Endothelial cell of umbilical vein (primary cell): ENCODE results near the gene MGLL. TPM values are rescaled to one million over a fixed set of nuclear protein-coding genes. Genes with fewer than 3 reads are reported as not detected.

Experiments
- BruUV-seq: library from RNA; stranded (reverse); fragments of 400-500 nt; replicated peaks from 2 replicates; lab custom pipeline; 2021; lab: Mats Ljungman, UMichigan
- CTCF ChIA-PET: fragments of 300-600, 350-600 bp; sonication (Branson Sonifier 250); formaldehyde crosslinking; loops from one replicate; lab custom pipeline; 2021; ENCODE audit warnings: antibody characterized with exemption, inconsistent platforms; lab: Charles Lee
- POLR2A ChIA-PET: fragments of 300-600, 350-600 bp; sonication (Branson Sonifier 250); formaldehyde crosslinking; loops from one replicate; lab custom pipeline; 2021; ENCODE audit warnings: antibody characterized with exemption, inconsistent platforms; lab: Charles Lee
- DNase-seq: peaks from one replicate; pipeline ENCODE4 v3.0.0-alpha.2; 2011; ENCODE audit warnings: low read depth, low spot score
- FAIRE-seq: peaks from 2 replicates; lab custom pipeline; 2011; peaks lifted over from hg19 to GRCh38; lab: Jason Lieb, UNC
- H2AFZ ChIP-seq: 2 replicates; pipeline ENCODE4 v1.6.0; 2012; ENCODE audit warnings: low read depth, low read length, control low read depth, inconsistent platforms
- H3K27ac ChIP-seq: 2 replicates; pipeline ENCODE4 v1.5.1; 2011; ENCODE audit warnings: low read depth, mild to moderate bottlenecking, control low read depth, low read length, moderate library complexity; ENCODE audit not compliant: insufficient read depth
- H3K27me3 ChIP-seq, 2 experiments: 2 replicates each; pipeline versions ENCODE4 v1.6.0 to v1.6.1; 2011; ENCODE audit warnings: low read length in 2 of 2, mixed read lengths in 1 of 2; ENCODE audit not compliant: control insufficient read depth in 2 of 2, insufficient read depth in 2 of 2
- H3K36me3 ChIP-seq, 2 experiments: 2 replicates in 1 of 2; 3 replicates in 1 of 2; pipeline ENCODE4 v1.5.1; 2011; ENCODE audit warnings: low read length in 2 of 2, mild to moderate bottlenecking in 1 of 2, moderate library complexity in 1 of 2; ENCODE audit not compliant: control insufficient read depth in 2 of 2, insufficient read depth in 2 of 2; ENCODE audit errors: extremely low read depth in 1 of 2
- H3K4me1 ChIP-seq: 3 replicates; pipeline ENCODE4 v1.5.1; 2011; ENCODE audit warnings: mild to moderate bottlenecking, low read length; ENCODE audit not compliant: control insufficient read depth, insufficient read depth; ENCODE audit errors: extremely low read depth
- H3K4me2 ChIP-seq: 2 replicates; pipeline ENCODE4 v1.6.1; 2011; ENCODE audit warnings: low read length, control low read depth, mixed read lengths; ENCODE audit not compliant: insufficient read depth
- H3K4me3 ChIP-seq, 3 experiments: fragments of 200-600 bp in 1 of 3; sonication (generic), shearing (Covaris generic) in 1 of 3; replicated peaks in 1 of 3; 2 replicates each; pipeline ENCODE4 v1.5.1; 2011 to 2016; ENCODE audit warnings: control low read depth in 3 of 3, low read length in 3 of 3, mild to moderate bottlenecking in 2 of 3, inconsistent platforms in 1 of 3, low read depth in 1 of 3, moderate library complexity in 1 of 3; ENCODE audit not compliant: insufficient read depth in 1 of 3
- H3K79me2 ChIP-seq: 2 replicates; pipeline ENCODE4 v1.6.0; 2012; ENCODE audit warnings: low read length, inconsistent platforms; ENCODE audit not compliant: control insufficient read depth, insufficient read depth
- H3K9ac ChIP-seq: replicated peaks from 2 replicates; pipeline ENCODE3; 2011; ENCODE audit warnings: low read length, control low read depth; ENCODE audit not compliant: insufficient read depth; ENCODE audit errors: extremely low read depth
- H3K9me1 ChIP-seq: replicated peaks from 3 replicates; pipeline ENCODE4 v1.6.0; 2011; ENCODE audit warnings: mild to moderate bottlenecking, low read length; ENCODE audit not compliant: control insufficient read depth, insufficient read depth; ENCODE audit errors: extremely low read depth
- H3K9me3 ChIP-seq: replicated peaks from 2 replicates; pipeline ENCODE4 v1.5.1; 2012; ENCODE audit warnings: low read length, inconsistent platforms; ENCODE audit not compliant: control insufficient read depth, insufficient read depth
- H4K20me1 ChIP-seq: replicated peaks from 2 replicates; pipeline ENCODE3; 2011; ENCODE audit warnings: mild to moderate bottlenecking, low read length; ENCODE audit not compliant: control insufficient read depth, insufficient read depth; ENCODE audit errors: extremely low read depth
- CTCF ChIP-seq, 2 donors: IDR thresholded peaks; 1 replicate in 1 of 2; 2 replicates in 1 of 2; pipeline ENCODE4 v1.5.1; 2011; ENCODE audit warnings: low read length in 2 of 2, mild to moderate bottlenecking in 2 of 2, moderate library complexity in 2 of 2, control low read depth in 1 of 2, inconsistent platforms in 1 of 2, low read depth in 1 of 2; ENCODE audit not compliant: insufficient read depth in 1 of 2; ENCODE audit errors: extremely low read depth in 1 of 2
- EZH2 ChIP-seq: IDR thresholded peaks from 2 replicates; pipeline ENCODE4 v1.6.1; 2012; ENCODE audit warnings: borderline replicate concordance, low read depth, mild to moderate bottlenecking, moderate library complexity, low read length, inconsistent platforms; ENCODE audit not compliant: severe bottlenecking
- FOS ChIP-seq: IDR thresholded peaks from 2 replicates; pipeline ENCODE4 v1.6.1; 2011; ENCODE audit warnings: mild to moderate bottlenecking, low read length, moderate library complexity, borderline replicate concordance; ENCODE audit not compliant: insufficient read depth
- GATA2 ChIP-seq: IDR thresholded peaks from 2 replicates; pipeline ENCODE4 v1.7.0; 2011; ENCODE audit warnings: low read depth, mild to moderate bottlenecking, moderate library complexity, mixed read lengths, low read length; ENCODE audit not compliant: insufficient read length, insufficient read depth
- JUN ChIP-seq: IDR thresholded peaks from 2 replicates; pipeline ENCODE4 v1.6.1; 2011; ENCODE audit warnings: borderline replicate concordance, low read depth; ENCODE audit not compliant: insufficient read length, insufficient read depth
- MAX ChIP-seq: IDR thresholded peaks from 2 replicates; pipeline ENCODE4 v1.6.1; 2011; ENCODE audit not compliant: insufficient read depth, insufficient read length
- MYC ChIP-seq: IDR thresholded peaks from one replicate; pipeline ENCODE4 v1.6.1; 2011; ENCODE audit warnings: mild to moderate bottlenecking, low read depth, low read length
- POLR2A ChIP-seq: IDR thresholded peaks from 2 replicates; pipeline ENCODE4 v1.6.1; 2012; ENCODE audit warnings: low read depth, mild to moderate bottlenecking, control low read depth, low read length
- POLR2AphosphoS5 ChIP-seq: IDR thresholded peaks from 2 replicates; pipeline ENCODE4 v1.6.1; 2012; ENCODE audit warnings: low read depth, mild to moderate bottlenecking, control low read depth, low read length, moderate library complexity; ENCODE audit not compliant: insufficient read depth
- dilution Hi-C: fragments of 300-500 bp; cut with MboI; formaldehyde crosslinking; loops from one replicate; pipeline ENCODE4 v1.15.0; 2019; ENCODE audit warnings: low sequenced_read_pairs; ENCODE audit not compliant: extremely low pct_ligation_motif_present
- intact Hi-C: fragments of 100-400 bp; cut with micrococcal nuclease; formaldehyde crosslinking; loops from one replicate; pipeline ENCODE4 v1.10.0; 2022
- polyA plus RNA-seq, 4 experiments: library from polyadenylated mRNA; depleted of rRNA in 3 of 4; stranded (reverse) in 3 of 4; unstranded in 1 of 4; fragments of >200 nt; gene quantifications; 2 replicates each; pipeline versions ENCODE4 v1.2.1 to v1.2.3, GENCODE V29; 2011 to 2012; ENCODE audit warnings: missing spikeins in 1 of 4
- total RNA-seq: library from RNA; stranded (reverse); gene quantifications from 2 replicates; pipeline ENCODE4 v1.2.3, GENCODE V29; 2021

The MGLL gene
- total and polyA plus RNA-seq, 2 donors (not counting 3 experiments of a cell fraction or from before 2014, with no cell fraction given) = 30.7 to 60.2 TPM

- Histone ChIP-seq H3K4me1 (no peaks in the 10 kb centered on the region), H3K4me2 (no peak overlapping the region), H3K9me1 (no peaks in the 10 kb centered on the region), H3K4me3 (no peak overlapping the region), H4K20me1 (no peaks in the 10 kb centered on the region), H3K36me3 (no peaks in the 10 kb centered on the region), H2AFZ (no peak overlapping the region), H3K27ac (no peak overlapping the region), H3K79me2 (no peaks in the 10 kb centered on the region), H3K27me3 (peaks cover 2 to 4% of the 10 kb centered on the region in 2 experiments), H3K9ac (no peak overlapping the region), H3K9me3 (no peaks in the 10 kb centered on the region)
- dilution Hi-C loops = no loop called here
- intact Hi-C loops = no loop called here
- POLR2A ChIA-PET = no interaction called here
- CTCF ChIA-PET = no interaction called here
- BruUV-seq = no TSS peak
- DNase-seq (no peak), FAIRE-seq (no peak)
- TF ChIP-seq GATA2 (no peak), POLR2A (no peak), EZH2 (no peak), MYC (no peak), JUN (no peak), FOS (no peak), CTCF (IDR thresholded peaks at IDR 0.05; ENCODE audit: extremely low read depth in 1 of 2, insufficient read depth in 1 of 2, low read depth in 1 of 2, low read length in 2 of 2) (no peak), POLR2AphosphoS5 (no peak), MAX (no peak)
These were observed 37.4 kb upstream of the MGLL start for GRCh38 chr3:127859730-127860129.
